ENCODE data around the gene KCNA10.

KCNA10 gene

DNA sequence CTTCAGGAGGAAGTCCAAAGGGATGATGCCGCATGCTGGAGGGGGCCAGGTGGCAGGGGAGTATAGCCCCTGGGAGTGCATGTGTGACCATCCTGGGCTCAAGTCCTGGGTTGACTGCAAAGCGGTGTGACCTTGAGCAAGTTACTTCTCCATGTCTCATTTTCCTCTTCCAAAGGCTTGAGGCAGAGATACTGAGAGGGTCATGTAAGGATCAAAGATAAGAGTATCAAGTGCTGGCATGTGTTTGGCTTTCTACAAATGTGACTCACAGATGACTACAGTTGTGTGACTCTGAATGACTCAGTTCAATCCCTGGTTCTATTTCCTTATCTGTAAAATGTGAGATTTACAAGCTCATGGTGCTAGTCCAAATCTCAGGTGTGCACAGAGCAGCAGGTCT, 41.9 kb downstream of the KCNA10 start:
- no peak for DNase-seq

DNA sequence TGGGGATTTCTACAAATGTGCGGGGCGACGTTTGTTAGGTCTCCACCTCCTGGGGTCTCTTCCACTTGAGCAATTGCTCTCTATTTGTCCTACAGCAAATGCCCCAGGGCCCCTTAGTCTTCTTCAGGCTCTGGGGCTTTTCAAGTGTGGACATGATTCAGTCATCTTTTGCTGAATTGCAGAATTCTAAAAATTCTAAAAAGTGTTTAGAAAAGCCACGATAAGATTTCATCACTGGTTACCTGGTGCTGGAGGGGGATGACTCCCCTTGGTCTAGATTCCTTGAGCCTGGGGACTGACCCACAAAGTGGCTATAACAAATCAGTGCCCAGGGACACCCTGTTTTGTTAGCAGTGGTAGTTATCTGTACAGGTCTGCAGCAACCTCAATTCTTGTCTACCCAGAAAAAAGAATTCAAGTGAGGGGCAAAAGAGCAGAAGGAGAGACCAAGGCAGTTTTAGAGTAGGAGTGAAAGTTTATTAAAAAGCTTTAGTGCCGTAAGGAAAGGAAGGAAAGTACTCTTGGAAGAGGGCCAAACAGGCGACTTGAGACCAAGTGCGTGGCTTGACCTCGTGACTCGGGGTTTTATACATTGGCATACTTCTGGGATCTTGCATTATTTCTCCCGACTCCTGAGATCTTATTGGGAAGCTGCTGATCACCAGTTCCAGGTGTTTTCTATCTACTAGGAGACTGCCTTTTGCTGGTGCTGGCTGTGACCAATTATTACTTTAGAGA, 42.8 kb downstream of the KCNA10 start:
- DNase-seq = no peak

- DNase-seq = no peak
These were observed 43.5 kb downstream of the KCNA10 start for GRCh38 chr1:110475362-110476027.

GRCh38 chr1:110474444-110474843, 44.5 kb downstream of the KCNA10 start:
- DNase-seq = no peak

DNA sequence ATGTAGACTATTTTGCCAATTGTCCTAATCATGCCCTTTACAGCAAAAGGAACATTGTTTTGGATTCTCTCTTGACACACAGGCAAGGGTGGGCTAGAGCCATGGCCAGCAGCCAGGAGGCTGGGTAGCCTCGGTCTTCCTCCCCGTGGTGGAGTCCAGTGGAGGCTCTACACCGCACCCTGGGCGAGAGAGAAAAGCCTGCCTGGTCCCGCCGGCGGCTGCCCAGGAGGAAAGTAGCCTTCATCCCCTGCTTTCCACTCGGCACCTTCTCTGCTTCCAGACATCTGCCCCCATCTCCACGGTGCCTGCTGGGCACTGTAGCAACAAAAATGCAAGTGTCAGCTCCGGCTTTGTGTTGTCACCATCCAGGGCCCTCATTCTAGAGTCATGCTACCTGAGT, 46.4 kb downstream of the KCNA10 start:
- no peak for DNase-seq

- no peak for DNase-seq
These were observed 47.8 kb downstream of the KCNA10 start for GRCh38 chr1:110471131-110471530.
